ENCODE results near the gene NUP153. TPM values are rescaled to one million over a fixed set of nuclear protein-coding genes. Genes with fewer than 3 reads are reported as not detected.
A peak's percentile ranks its signal among the peaks of the same experiment; 100 is the strongest.
"Not testable (repeated sequence)": the region's sequence is repeated elsewhere in the genome, so short reads cannot be mapped to it uniquely, and the experiment has no call there.

The NUP153 gene
- polyA plus RNA-seq, 2 of the 4 experiments (the other 2 are of a cell fraction), result 26.4 to 47.3 TPM

- H3K4me1 ChIP-seq, result no peaks in the 10 kb centered on the region
- no peak for FAIRE-seq
- WGBS (ENCODE audit: missing lambda C conversion rate), result 57% methylated on average over 5 of the region's 5 CpGs
- CTCF ChIA-PET, result interaction anchor here (1.9 kb wide), 1 partner anchor 11 kb away, joined by 8 read pairs; no protein-coding TSS in a partner anchor
- 0 out of 3 replicates have a peak, but pooled peaks cover 8% of the 10 kb centered on the region for H3K9me3 ChIP-seq
- no peak overlapping the region for H3K27ac ChIP-seq
- POLR2A ChIA-PET, result no interaction called here
- DNase-seq (ENCODE audit: low read depth in 1 of 2, low spot score in 1 of 2), result no peak
- no peak overlapping the region for H3K4me2 ChIP-seq
- peak; percentile 22 to 39; a peak in 2 of 6 replicates for ATAC-seq
- no peak for TF ChIP-seq KDM1A (IDR thresholded peaks at IDR 0.05; ENCODE audit: low read depth)
- no peak for TF ChIP-seq BCL3 (IDR thresholded peaks at IDR 0.05)
- TF ChIP-seq MAZ (IDR thresholded peaks at IDR 0.05; ENCODE audit: borderline replicate concordance, low read depth, low read length), result no peak
- H3K4me3 ChIP-seq, result no peak overlapping the region
These were observed 34.0 kb upstream of the NUP153 start for GRCh38 chr6:17740559-17741220.

- FAIRE-seq, result no peak
- ATAC-seq, result no peak
- no peak overlapping the region for H3K27ac ChIP-seq
- H3K4me2 ChIP-seq, result no peak overlapping the region
- H3K4me3 ChIP-seq, result no peak overlapping the region
- no peaks in the 10 kb centered on the region for H3K4me1 ChIP-seq
- DNase-seq (ENCODE audit: low read depth in 1 of 2, low spot score in 1 of 2), result no peak
- TF ChIP-seq NPAS2 (CRISPR knock-in tag; IDR thresholded peaks at IDR 0.05; ENCODE audit: borderline replicate concordance), result no peak
- TF ChIP-seq MAX (IDR thresholded peaks at IDR 0.05), result no peak
- TF ChIP-seq CHD4 (IDR thresholded peaks at IDR 0.05; ENCODE audit: borderline replicate concordance), result no peak
- 84% methylated on average over 1 of the region's 1 CpG for WGBS (ENCODE audit: missing lambda C conversion rate)
- POLR2A ChIA-PET, result no interaction called here
- CTCF ChIA-PET, result no interaction called here
- H3K9me3 ChIP-seq, result 0 out of 3 replicates have a peak, but pooled peaks cover 8% of the 10 kb centered on the region
These were observed 31.1 kb upstream of the NUP153 start for GRCh38 chr6:17737704-17738252.

GRCh38 chr6:17735311-17735710 lies 28.6 kb upstream of the NUP153 start:
- H3K4me2 ChIP-seq; CTCF ChIA-PET; H3K4me3 ChIP-seq; ATAC-seq; H3K9me3 ChIP-seq; FAIRE-seq; DNase-seq (ENCODE audit: low read depth in 1 of 2, low spot score in 1 of 2); H3K27ac ChIP-seq; H3K4me1 ChIP-seq; POLR2A ChIA-PET: not testable (repeated sequence)
- WGBS (ENCODE audit: missing lambda C conversion rate), result no CpG with 5 or more reads among the region's 27 CpGs

- Histone ChIP-seq H3K9me3 (no peaks in the 10 kb centered on the region), H3K4me1 (no peaks in the 10 kb centered on the region), H3K4me3 (no peak overlapping the region), H3K4me2 (no peak overlapping the region), H3K27ac (no peak overlapping the region)
- no peak for FAIRE-seq
- TF ChIP-seq KDM5A (IDR thresholded peaks at IDR 0.05) (no peak), PBX3 (IDR thresholded peaks at IDR 0.05) (no peak), ESRRA (IDR thresholded peaks at IDR 0.05; ENCODE audit: borderline replicate concordance, low read length) (no peak), POLR2AphosphoS2 (conservative IDR thresholded peaks at IDR 0.05; ENCODE audit: low read length) (no peak), HEYL (CRISPR knock-in tag; IDR thresholded peaks at IDR 0.05) (no peak), CEBPB (IDR thresholded peaks at IDR 0.05) (no peak), KDM1A (IDR thresholded peaks at IDR 0.05; ENCODE audit: low read depth) (no peak), EHF (CRISPR knock-in tag; IDR thresholded peaks at IDR 0.05) (no peak), SREBF2 (IDR thresholded peaks at IDR 0.05) (no peak), MAZ (IDR thresholded peaks at IDR 0.05; ENCODE audit: borderline replicate concordance, low read depth, low read length) (no peak), RCOR1 (IDR thresholded peaks at IDR 0.05; ENCODE audit: low read depth, low read length) (no peak)
- CTCF ChIA-PET, result no interaction called here
- WGBS (ENCODE audit: missing lambda C conversion rate), result 52% methylated on average over 6 of the region's 6 CpGs
- DNase-seq (ENCODE audit: low read depth in 1 of 2, low spot score in 1 of 2), result no peak
- ATAC-seq, result no peak
- POLR2A ChIA-PET, result no interaction called here
These were observed 23.5 kb upstream of the NUP153 start for GRCh38 chr6:17730078-17730704.
